B cell (primary cell): ENCODE results near the gene CPM. TPM values are rescaled to one million over a fixed set of nuclear protein-coding genes. Genes with fewer than 3 reads are reported as not detected.

Experiments
- ATAC-seq: fragments of 200-7000 bp; cut with Tn5 transposase; one replicate; pipeline ENCODE4 v1.10.0; 2021; ENCODE audit warnings: low read depth, mild to moderate bottlenecking, moderate number of reproducible peaks, moderate library complexity
- CTCF ChIA-PET: fragments of 350-600 bp; sonication (Branson Sonifier 250); formaldehyde crosslinking; loops from one replicate; lab custom pipeline; 2021; ENCODE audit warnings: antibody characterized with exemption, inconsistent platforms; lab: Charles Lee
- POLR2A ChIA-PET: fragments of 350-600 bp; sonication (Branson Sonifier 250); formaldehyde crosslinking; loops from one replicate; lab custom pipeline; 2021; ENCODE audit warnings: antibody characterized with exemption; lab: Charles Lee
- DNase-seq: peaks from one replicate; pipeline ENCODE4 v3.0.0; 2013
- H2AFZ ChIP-seq: 2 replicates; pipeline ENCODE4 v1.6.1; 2012; ENCODE audit warnings: mild to moderate bottlenecking, low read depth, low read length; ENCODE audit not compliant: insufficient read depth, poor library complexity, severe bottlenecking
- H3K27ac ChIP-seq, 2 donors: 1 replicate in 1 of 2; 2 replicates in 1 of 2; pipeline ENCODE4 v1.5.1; 2012 to 2013; ENCODE audit warnings: low read length in 2 of 2, mild to moderate bottlenecking in 2 of 2, moderate library complexity in 1 of 2
- H3K27me3 ChIP-seq, 4 experiments: fragments of 200-600 bp in 1 of 4; sonication (generic) in 1 of 4; replicated peaks in 1 of 4; 1 replicate in 2 of 4; 2 replicates in 2 of 4; pipeline versions ENCODE4 v1.6.1 to v1.7.0; 2013 to 2016; ENCODE audit warnings: low read length in 3 of 4, mild to moderate bottlenecking in 2 of 4, mixed read lengths in 1 of 4, moderate library complexity in 1 of 4; ENCODE audit not compliant: insufficient read depth in 4 of 4, control insufficient read depth in 3 of 4; ENCODE audit errors: control extremely low read depth in 1 of 4
- H3K36me3 ChIP-seq, 2 experiments: replicated peaks in 1 of 2; 1 replicate in 1 of 2; 2 replicates in 1 of 2; pipeline versions ENCODE4 v1.6.1 to v1.7.1; 2013; ENCODE audit warnings: low read length in 1 of 2; ENCODE audit not compliant: insufficient read depth in 2 of 2, control insufficient read depth in 1 of 2; ENCODE audit errors: control extremely low read depth in 1 of 2, extremely low read depth in 1 of 2
- H3K4me1 ChIP-seq, 2 donors: fragments of 200-600 bp in 1 of 2; sonication (generic) in 1 of 2; 1 replicate in 1 of 2; 2 replicates in 1 of 2; pipeline versions ENCODE4 v1.5.1 to v1.6.1; 2013 to 2017; ENCODE audit warnings: low read length in 2 of 2; ENCODE audit not compliant: control insufficient read depth in 2 of 2, insufficient read depth in 2 of 2
- H3K4me2 ChIP-seq: replicated peaks from 2 replicates; pipeline ENCODE3; 2012; ENCODE audit warnings: mild to moderate bottlenecking, low read depth, low read length; ENCODE audit not compliant: poor library complexity, severe bottlenecking
- H3K4me3 ChIP-seq, 5 experiments: fragments of 200-600 bp in 1 of 5; sonication (generic) in 1 of 5; 1 replicate in 3 of 5; 2 replicates in 2 of 5; pipeline versions ENCODE4 v1.5.1 to v1.7.0; 2011 to 2016; ENCODE audit warnings: low read length in 4 of 5, mild to moderate bottlenecking in 4 of 5, low read depth in 2 of 5, control low read depth in 1 of 5, moderate library complexity in 1 of 5; ENCODE audit not compliant: insufficient read depth in 1 of 5; ENCODE audit errors: control extremely low read depth in 1 of 5, extremely low read depth in 1 of 5
- H3K79me2 ChIP-seq: fragments of 200-600 bp; sonication (generic); one replicate; pipeline ENCODE4 v1.6.0; 2016; ENCODE audit warnings: low read length; ENCODE audit not compliant: control insufficient read depth, insufficient read depth
- H3K9ac ChIP-seq: fragments of 200-600 bp; sonication (generic); 2 replicates; pipeline ENCODE4 v1.6.1; 2017; ENCODE audit warnings: mild to moderate bottlenecking, low read length, moderate library complexity
- H3K9me3 ChIP-seq, 3 donors: one replicate each; pipeline versions ENCODE4 v1.6.1 to v1.7.1; 2013; ENCODE audit warnings: low read length in 2 of 3; ENCODE audit not compliant: control insufficient read depth in 2 of 3, insufficient read depth in 1 of 3; ENCODE audit errors: control extremely low read depth in 1 of 3
- H4K20me1 ChIP-seq: 2 replicates; pipeline ENCODE4 v1.6.0; 2012; ENCODE audit warnings: mild to moderate bottlenecking, low read length; ENCODE audit not compliant: insufficient read depth, control insufficient read depth, poor library complexity, severe bottlenecking
- H3K27ac Mint-ChIP-seq: one replicate; pipeline ENCODE4 v1.8.0; 2021; ENCODE audit warnings: mixed read lengths
- H3K27me3 Mint-ChIP-seq: one replicate; pipeline ENCODE4 v1.8.0; 2021; ENCODE audit warnings: mixed read lengths
- H3K4me1 Mint-ChIP-seq: one replicate; pipeline ENCODE4 v1.8.0; 2021; ENCODE audit warnings: mixed read lengths
- H3K4me3 Mint-ChIP-seq: one replicate; pipeline ENCODE4 v1.8.0; 2021; ENCODE audit warnings: mixed read lengths
- H3K9me3 Mint-ChIP-seq: one replicate; pipeline ENCODE4 v1.8.0; 2022; ENCODE audit warnings: mixed read lengths; ENCODE audit not compliant: insufficient read depth
- CTCF ChIP-seq: fragments of 200-600 bp; IDR thresholded peaks from one replicate; pipeline ENCODE4 v1.8.0; 2022; ENCODE audit warnings: antibody characterized with exemption, mild to moderate bottlenecking
- EZH2 ChIP-seq: IDR thresholded peaks from 2 replicates; pipeline ENCODE4 v1.6.1; 2012; ENCODE audit warnings: borderline replicate concordance, low read depth, mild to moderate bottlenecking, moderate library complexity, low read length; ENCODE audit not compliant: insufficient read depth, poor library complexity, severe bottlenecking
- whole genome bisulfite sequencing: methylation state at CpG from one replicate; pipeline ENCODE4 v1.1.5; 2013; ENCODE audit warnings: missing lambda C conversion rate; ENCODE audit not compliant: insufficient coverage; 5-methylcytosine and 5-hydroxymethylcytosine counted together
- intact Hi-C: fragments of 100-400 bp; cut with micrococcal nuclease; formaldehyde crosslinking; loops from one replicate; pipeline ENCODE4 v1.10.0; 2022
- polyA plus RNA-seq: library from polyadenylated mRNA; depleted of rRNA; stranded (reverse); fragments of >200 nt; gene quantifications from 2 replicates; pipeline ENCODE4 v1.2.3, GENCODE V29; 2012
- total RNA-seq, 2 donors: library from RNA; stranded (reverse); fragments of 120-200 nt in 1 of 2; gene quantifications; 1 replicate in 1 of 2; 2 replicates in 1 of 2; pipeline versions ENCODE4 v1.2.3 to v1.2.4, GENCODE V29; 2013 to 2022

The CPM gene
- total and polyA plus RNA-seq, 2 donors (not counting 1 experiment from before 2014, with no cell fraction given), result 1.2 to 5.0 TPM

- Histone ChIP-seq H3K9ac (no peak overlapping the region), H3K4me2 (no peak overlapping the region), H3K9me3 (no peaks in the 10 kb centered on the region), H3K36me3 (no peaks in the 10 kb centered on the region), H2AFZ (no peak overlapping the region), H3K4me3 (no peak overlapping the region), H3K27me3 (no peaks in the 10 kb centered on the region), H4K20me1 (no peaks in the 10 kb centered on the region), H3K27ac (no peak overlapping the region), H3K4me1 (no peaks in the 10 kb centered on the region), H3K79me2 (no peaks in the 10 kb centered on the region)
- Mint-ChIP-seq H3K4me3 (no peak overlapping the region), H3K9me3 (no peaks in the 10 kb centered on the region), H3K4me1 (peaks cover 4% of the 10 kb centered on the region), H3K27me3 (no peaks in the 10 kb centered on the region), H3K27ac (no peak overlapping the region)
- ChIA-PET POLR2A (no interaction called here), CTCF (interaction anchor here (0.5 to 0.7 kb wide), 2 partner anchors 15 to 1515 kb away, joined by 3 read pairs; no protein-coding TSS in a partner anchor)
- no peak for DNase-seq
- TF ChIP-seq EZH2 (no peak), CTCF (no peak)
- ATAC-seq, result no peak
- intact Hi-C loops, result no loop called here
- WGBS, result 98% methylated on average over 5 of the region's 5 CpGs
Measured at GRCh38 chr12:68884251-68884650, 48.7 kb downstream of the CPM start.

DNA sequence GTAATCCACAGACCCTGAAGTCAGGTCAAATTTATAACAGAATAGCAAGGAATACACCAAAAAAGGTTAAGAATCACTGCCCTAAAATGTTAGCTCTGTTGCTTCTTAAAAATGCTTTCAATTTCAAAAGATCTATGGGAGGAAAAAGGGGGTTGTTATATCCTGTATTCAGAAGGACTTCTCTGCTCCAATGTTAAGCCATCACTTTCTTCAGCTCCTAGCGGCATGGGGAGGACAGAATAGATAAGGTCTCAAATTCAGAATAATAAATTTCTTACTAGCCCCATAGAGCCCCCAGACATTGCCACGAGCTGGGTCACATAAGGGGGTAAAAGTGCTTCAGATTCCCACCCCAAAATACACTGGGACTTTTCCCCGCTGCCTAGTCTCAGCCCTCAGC lies 49.8 kb downstream of the CPM start:
- Mint-ChIP-seq H3K4me3 (no peak overlapping the region), H3K27ac (no peak overlapping the region), H3K9me3 (no peaks in the 10 kb centered on the region), H3K27me3 (no peaks in the 10 kb centered on the region), H3K4me1 (no peaks in the 10 kb centered on the region)
- no peak overlapping the region for H3K4me3 ChIP-seq
- no peak overlapping the region for H2AFZ ChIP-seq
- ATAC-seq, result no peak
- no peak overlapping the region for H3K27ac ChIP-seq
- no peak for DNase-seq
- H3K79me2 ChIP-seq, result no peaks in the 10 kb centered on the region
- no peaks in the 10 kb centered on the region for H3K4me1 ChIP-seq
- H3K9ac ChIP-seq, result no peak overlapping the region
- POLR2A ChIA-PET, result no interaction called here
- 75% methylated on average over 2 of the region's 3 CpGs for WGBS
- no peaks in the 10 kb centered on the region for H3K27me3 ChIP-seq
- intact Hi-C loops, result no loop called here
- no peaks in the 10 kb centered on the region for H4K20me1 ChIP-seq
- H3K36me3 ChIP-seq, result no peaks in the 10 kb centered on the region
- no peak overlapping the region for H3K4me2 ChIP-seq
- peaks cover 0 to 4% (median 0%) of the 10 kb centered on the region in 3 donors for H3K9me3 ChIP-seq
- no peak for TF ChIP-seq CTCF
- CTCF ChIA-PET, result interaction anchor here (1.5 kb wide), 1 partner anchor 11 kb away, joined by 7 read pairs; no protein-coding TSS in a partner anchor
